ENCODE results near the gene FBXW10B.
"Not testable (repeated sequence)": the region's sequence is repeated elsewhere in the genome, so short reads cannot be mapped to it uniquely, and the experiment has no call there.

The FBXW10B gene

GRCh38 chr17:15615850-15616249, 3.7 kb downstream of the FBXW10B start:
- in situ Hi-C loops (cut with MboI; ENCODE audit: low pct_unique_long_range_greater_than_20kb, low sequenced_read_pairs, unreplicated experiment); DNase-seq (ENCODE audit: low spot score): not testable (repeated sequence)

- in situ Hi-C loops (cut with MboI; ENCODE audit: low pct_unique_long_range_greater_than_20kb, low sequenced_read_pairs, unreplicated experiment); DNase-seq (ENCODE audit: low spot score): not testable (repeated sequence)
Observed at GRCh38 chr17:15613111-15613510, 6.4 kb downstream of the FBXW10B start.

GRCh38 chr17:15592960-15593359, 26.5 kb downstream of the FBXW10B start:
- DNase-seq (ENCODE audit: low spot score); in situ Hi-C loops (cut with MboI; ENCODE audit: low pct_unique_long_range_greater_than_20kb, low sequenced_read_pairs, unreplicated experiment): not testable (repeated sequence)

DNA sequence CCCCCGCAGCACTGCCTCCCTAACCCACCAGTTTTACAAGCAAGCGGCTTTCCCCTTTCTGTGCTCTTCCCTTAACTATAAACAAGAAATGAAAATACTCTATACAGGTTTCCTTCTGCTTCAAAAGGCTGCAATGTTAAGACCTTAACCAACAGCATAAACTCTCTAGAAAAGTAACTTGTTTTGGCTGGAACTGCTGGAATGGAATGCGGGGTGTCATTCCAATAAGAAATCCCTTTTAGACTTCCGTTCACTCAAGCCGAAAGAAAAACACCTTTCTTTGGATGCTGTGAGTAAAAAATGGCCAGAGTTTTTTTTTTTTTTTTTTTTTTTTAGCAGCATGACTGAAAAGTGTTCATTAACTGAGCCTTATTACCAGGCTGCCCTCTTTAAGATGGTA, 27.5 kb downstream of the FBXW10B start:
- DNase-seq (ENCODE audit: low spot score); in situ Hi-C loops (cut with MboI; ENCODE audit: low pct_unique_long_range_greater_than_20kb, low sequenced_read_pairs, unreplicated experiment): not testable (repeated sequence)

GRCh38 chr17:15590844-15591243, 28.7 kb downstream of the FBXW10B start:
- in situ Hi-C loops (cut with MboI; ENCODE audit: low pct_unique_long_range_greater_than_20kb, low sequenced_read_pairs, unreplicated experiment); DNase-seq (ENCODE audit: low spot score): not testable (repeated sequence)

GRCh38 chr17:15589544-15590536, 29.7 kb downstream of the FBXW10B start:
- in situ Hi-C loops (cut with MboI; ENCODE audit: low pct_unique_long_range_greater_than_20kb, low sequenced_read_pairs, unreplicated experiment); DNase-seq (ENCODE audit: low spot score): not testable (repeated sequence)

DNA sequence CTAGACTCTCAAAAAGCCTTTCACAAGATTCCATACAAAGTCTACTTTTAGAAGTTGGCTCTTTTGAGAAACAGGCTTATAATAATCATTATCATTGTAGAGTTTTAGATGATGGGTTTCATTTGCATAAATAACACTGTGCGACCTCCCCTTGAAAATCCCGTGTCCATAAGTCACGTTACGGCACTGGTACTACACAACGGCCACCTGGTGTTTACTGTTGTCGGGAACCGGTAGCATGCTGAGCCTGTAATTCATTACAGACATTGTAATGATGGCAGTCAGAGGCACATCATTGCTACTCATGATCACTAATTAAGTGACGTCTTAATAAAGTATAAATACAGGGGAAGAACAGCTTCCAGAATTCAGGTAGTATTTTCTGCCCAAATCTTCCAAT, 31.5 kb downstream of the FBXW10B start:
- in situ Hi-C loops (cut with MboI; ENCODE audit: low pct_unique_long_range_greater_than_20kb, low sequenced_read_pairs, unreplicated experiment); DNase-seq (ENCODE audit: low spot score): not testable (repeated sequence)

DNA sequence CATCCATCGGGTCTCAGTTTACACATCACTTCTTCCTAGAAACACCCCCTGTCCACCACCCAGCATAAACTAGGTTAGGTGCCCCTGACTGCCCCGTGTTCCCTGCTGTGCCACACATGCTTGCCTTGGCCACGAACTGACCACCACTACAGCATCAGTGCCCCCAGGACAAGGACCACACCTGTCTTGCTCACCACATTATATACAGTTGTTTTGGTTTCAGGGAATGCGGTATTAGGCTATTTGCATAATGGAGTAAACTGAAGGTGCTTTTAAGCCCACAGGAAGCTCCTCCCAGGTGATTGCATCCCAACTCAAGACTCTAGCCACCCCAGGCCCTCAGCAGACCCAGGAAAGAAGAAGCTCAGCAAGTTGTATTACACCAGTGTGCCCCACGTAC, 36.2 kb downstream of the FBXW10B start:
- in situ Hi-C loops (cut with MboI; ENCODE audit: low pct_unique_long_range_greater_than_20kb, low sequenced_read_pairs, unreplicated experiment); DNase-seq (ENCODE audit: low spot score): not testable (repeated sequence)

GRCh38 chr17:15581462-15581861, 38.0 kb downstream of the FBXW10B start:
- in situ Hi-C loops (cut with MboI; ENCODE audit: low pct_unique_long_range_greater_than_20kb, low sequenced_read_pairs, unreplicated experiment); DNase-seq (ENCODE audit: low spot score): not testable (repeated sequence)

- in situ Hi-C loops (cut with MboI; ENCODE audit: low pct_unique_long_range_greater_than_20kb, low sequenced_read_pairs, unreplicated experiment); DNase-seq (ENCODE audit: low spot score): not testable (repeated sequence)
Observed at GRCh38 chr17:15576848-15577247, 42.7 kb downstream of the FBXW10B start.

- in situ Hi-C loops (cut with MboI; ENCODE audit: low pct_unique_long_range_greater_than_20kb, low sequenced_read_pairs, unreplicated experiment); DNase-seq (ENCODE audit: low spot score): not testable (repeated sequence)
Observed at GRCh38 chr17:15574660-15575059, 44.8 kb downstream of the FBXW10B start.

GRCh38 chr17:15573870-15574269, 45.6 kb downstream of the FBXW10B start:
- DNase-seq (ENCODE audit: low spot score); in situ Hi-C loops (cut with MboI; ENCODE audit: low pct_unique_long_range_greater_than_20kb, low sequenced_read_pairs, unreplicated experiment): not testable (repeated sequence)

Measured in GM13977 (cell line).